Measurements from ENCODE around the gene CARD6.
"Not testable (repeated sequence)": the region's sequence is repeated elsewhere in the genome, so short reads cannot be mapped to it uniquely, and the experiment has no call there.

CARD6 gene

DNA sequence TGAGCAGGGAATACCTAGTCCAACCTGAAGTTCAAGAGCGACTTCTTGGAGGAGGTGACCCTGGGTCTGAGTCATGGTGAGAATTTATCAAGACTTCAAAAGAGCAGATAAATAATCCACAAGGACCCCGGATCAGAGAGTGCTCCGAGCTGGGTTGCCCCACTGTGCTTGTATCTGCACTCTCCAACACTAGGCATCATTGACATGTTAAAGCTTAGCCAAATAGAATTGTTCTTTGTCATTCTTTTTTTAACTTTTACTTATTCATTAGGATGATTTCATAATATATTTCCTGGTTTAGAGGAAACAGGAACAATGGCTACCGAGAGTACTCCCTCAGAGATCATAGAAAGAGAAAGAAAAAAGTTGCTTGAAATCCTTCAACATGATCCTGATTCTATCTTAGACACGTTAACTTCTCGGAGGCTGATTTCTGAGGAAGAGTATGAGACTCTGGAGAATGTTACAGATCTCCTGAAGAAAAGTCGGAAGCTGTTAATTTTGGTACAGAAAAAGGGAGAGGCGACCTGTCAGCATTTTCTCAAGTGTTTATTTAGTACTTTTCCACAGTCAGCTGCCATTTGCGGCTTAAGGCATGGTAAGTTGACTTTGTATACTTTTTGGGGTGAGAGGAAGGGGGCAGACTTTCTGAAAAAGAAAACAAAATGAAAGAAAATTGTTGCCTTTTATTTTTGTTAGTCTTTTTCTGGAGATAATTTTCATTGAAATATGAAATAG lies at the start of gene CARD6:
Gene CARD6, plus strand, starts transcription at position 300 of the 738 bp plus-strand sequence. Its CDS starts 16 bp downstream, at position 316.
- DNase-seq = no peak

GRCh38 chr5:40791715-40792139 lies 49.4 kb upstream of the CARD6 start:
- no peak for DNase-seq

GRCh38 chr5:40792691-40793090 lies 48.5 kb upstream of the CARD6 start:
- DNase-seq = not testable (repeated sequence)

DNA sequence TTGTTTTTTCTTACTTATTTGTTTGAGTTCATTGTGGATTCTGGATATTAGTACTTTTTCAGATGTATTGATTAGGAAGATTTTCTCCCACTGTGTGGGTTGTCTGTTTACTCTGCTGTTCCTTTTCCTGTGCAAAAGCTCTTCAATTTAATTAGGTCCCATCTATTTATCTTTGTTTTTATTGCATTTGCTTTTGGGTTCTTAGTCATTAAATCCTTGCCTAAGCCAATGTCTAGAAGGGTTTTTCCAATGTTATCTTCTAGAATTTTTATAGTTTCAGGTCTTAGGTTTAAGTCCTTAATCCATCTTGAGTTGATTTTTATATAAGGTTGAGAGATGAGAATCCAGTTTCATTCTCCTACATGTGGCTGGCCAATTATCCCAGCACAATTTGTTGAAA lies 46.8 kb upstream of the CARD6 start:
- not testable (repeated sequence) for DNase-seq

DNA sequence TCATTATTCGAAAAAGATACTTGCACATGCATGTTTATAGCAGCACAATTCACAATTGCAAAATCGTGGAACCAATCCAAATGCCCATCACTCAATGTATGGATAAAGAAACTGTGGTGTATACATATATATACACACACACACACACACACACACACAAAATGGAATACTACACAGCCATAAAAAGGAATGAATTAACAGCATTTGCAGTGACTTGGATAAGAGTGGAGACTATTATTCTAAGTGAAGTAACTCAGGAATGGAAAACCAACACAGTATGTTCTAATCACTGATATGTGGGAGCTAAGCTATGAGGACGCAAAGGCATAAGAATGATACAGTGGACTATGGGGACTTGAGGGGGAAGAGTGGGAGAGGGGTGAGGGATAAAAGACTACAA lies 46.3 kb upstream of the CARD6 start:
- not testable (repeated sequence) for DNase-seq

DNA sequence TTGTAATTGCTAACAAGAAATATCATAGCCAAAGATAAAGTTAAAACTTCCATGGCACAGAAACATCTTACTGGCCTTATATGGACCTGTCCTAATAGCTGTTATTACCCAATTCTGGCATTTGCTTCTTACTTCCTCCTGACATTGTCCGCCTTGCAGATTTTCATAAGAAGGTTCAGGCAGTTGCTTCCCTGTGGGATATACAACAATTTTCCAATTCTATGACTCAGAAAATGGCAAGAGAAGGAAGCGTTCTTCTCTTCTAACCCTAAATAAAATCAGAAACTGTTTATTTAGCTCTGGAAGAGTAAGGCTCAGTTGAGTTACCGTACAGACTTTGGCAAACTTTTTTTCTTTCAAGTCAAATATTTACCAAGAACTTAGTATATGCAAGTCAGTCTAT lies 44.7 kb upstream of the CARD6 start:
- no peak for DNase-seq

DNA sequence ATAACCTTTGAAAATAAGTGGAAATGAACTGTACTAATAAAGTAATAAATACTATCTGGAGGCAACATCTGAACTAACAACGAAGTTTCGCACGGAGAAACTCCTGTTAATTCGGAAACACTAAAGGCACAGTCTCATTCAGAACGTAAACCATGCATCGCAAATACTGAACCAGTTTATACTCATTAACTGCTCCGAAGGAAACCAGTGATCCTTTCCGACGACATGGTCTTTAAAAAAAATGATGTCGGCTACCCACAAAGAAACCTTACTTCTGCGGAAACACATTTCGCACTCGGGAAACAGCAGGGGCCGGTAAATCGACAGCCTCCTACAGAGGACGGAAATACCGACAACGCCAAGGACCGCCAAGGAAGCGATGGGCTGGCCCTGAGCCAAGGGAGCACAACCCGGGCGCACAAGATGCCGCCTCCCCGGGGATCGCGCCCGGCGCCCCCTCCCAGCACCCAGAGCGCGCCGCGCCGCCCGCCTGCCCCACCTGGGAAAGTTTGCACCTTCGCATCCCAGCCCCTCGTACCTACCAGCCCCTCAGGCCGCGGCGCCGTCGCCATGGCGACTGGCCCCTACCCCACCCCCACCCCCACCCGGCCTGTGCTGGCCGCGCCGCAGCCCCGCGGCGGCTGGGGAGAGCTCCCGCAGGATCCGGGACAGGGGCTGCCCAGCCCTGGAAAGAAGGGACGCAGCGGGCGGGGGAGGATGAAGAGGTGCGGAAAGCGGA lies 43.7 kb upstream of the CARD6 start:
- peak; percentile 93 for DNase-seq

DNA sequence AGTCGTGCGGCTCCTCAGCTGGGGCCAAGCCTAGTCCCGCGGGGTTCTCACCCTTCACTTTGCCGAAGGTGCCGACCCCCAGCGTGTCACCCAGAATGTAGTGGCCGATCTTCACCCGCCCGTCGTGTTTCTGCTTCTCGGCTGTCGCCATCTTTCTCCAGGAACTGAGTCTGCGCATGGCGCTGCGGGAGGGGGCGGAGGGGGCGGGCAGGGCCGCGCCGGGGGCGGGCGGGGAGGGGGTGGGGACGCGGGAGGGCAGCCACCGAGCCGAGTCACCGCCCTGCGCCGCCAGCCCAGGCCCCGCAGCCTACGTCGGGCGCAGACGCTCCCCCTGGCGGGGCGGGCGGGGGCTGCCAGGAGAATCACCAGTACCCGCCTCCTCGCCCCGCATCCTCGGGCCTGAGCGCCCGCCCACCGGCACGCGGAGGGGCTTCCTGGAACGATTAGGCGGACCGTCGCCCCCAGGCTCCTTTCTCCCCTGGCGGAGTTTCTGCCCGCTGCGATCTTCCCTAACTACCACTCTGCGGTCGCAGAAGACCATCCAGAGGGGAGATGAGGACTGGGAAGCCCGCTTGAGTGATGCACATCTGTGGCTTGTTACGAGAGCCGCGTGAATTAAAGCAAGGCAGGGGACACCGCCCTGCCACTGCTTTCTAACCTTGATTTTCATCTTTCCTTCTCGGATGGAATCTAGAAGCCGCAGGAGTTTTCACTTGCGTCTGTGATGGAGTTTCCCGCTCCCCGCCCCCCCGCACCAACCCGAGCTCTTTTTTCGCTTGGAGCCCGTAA lies 43.0 kb upstream of the CARD6 start, which contains the start of gene PRKAA1:
Gene PRKAA1, minus strand, starts transcription at position 363 of the 789 bp plus-strand sequence. Its CDS starts 185 bp downstream, at position 178.
- peak; percentile 94 for DNase-seq

GRCh38 chr5:40798801-40799210 lies 42.4 kb upstream of the CARD6 start:
- DNase-seq = no peak

GRCh38 chr5:40799258-40799657 lies 41.9 kb upstream of the CARD6 start:
- DNase-seq = no peak

DNA sequence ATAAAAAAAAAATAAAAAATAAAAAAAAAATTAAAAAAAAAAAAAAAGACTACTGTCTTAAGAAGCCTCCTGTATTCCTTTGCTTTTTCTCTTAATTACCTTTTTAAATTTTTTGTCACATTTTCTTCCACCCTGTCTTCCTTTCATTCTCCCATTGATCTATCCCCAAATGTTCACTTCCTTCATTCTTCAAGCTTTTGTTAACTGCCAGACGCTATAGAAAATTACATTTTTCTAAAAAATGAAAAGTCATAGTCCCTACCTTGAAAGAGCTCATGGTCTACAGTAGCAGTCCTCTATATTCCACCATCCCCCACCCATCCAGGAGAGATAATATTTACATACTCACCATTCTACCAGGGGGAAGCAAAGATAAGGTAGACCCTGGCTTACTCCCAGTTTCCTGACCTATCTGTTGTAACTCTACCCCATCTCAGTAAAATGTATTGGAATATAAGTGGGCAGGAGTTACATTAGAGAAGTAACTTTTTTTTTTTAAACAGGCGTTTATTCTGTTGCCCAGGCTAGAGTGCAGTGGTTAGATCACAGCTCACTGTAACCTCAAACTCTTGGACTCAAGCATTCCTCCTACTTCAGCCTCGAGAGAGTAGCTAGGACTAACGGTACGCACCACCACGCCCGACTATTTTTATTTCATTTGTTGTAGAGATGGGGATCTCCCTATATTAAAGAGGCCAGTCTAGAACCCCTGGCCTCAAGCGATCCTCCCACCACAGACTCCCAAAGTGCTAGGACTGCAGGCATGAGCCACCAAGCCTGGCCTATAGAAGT lies 39.2 kb upstream of the CARD6 start:
- no peak for DNase-seq

DNA sequence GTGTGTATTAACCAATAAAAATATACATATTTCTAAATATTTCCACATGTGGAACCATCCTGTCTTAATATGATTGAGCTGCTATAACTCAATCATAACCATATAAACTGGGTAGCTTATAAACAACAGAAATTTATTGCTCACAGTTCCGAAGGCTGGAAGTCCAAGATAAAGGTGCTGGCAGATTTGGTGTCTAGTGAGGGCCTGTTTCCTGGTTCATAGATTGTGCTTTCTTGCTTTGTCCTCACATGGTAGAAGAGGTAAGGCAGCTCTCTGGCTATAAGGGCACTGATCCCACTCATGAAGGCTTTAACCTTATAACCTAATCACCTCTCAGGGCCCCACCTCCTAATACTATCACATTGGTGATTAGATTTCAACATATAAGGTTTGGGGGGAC lies 29.0 kb upstream of the CARD6 start:
- no peak for DNase-seq

GRCh38 chr5:40813698-40814281 lies 27.4 kb upstream of the CARD6 start:
- DNase-seq = no peak

DNA sequence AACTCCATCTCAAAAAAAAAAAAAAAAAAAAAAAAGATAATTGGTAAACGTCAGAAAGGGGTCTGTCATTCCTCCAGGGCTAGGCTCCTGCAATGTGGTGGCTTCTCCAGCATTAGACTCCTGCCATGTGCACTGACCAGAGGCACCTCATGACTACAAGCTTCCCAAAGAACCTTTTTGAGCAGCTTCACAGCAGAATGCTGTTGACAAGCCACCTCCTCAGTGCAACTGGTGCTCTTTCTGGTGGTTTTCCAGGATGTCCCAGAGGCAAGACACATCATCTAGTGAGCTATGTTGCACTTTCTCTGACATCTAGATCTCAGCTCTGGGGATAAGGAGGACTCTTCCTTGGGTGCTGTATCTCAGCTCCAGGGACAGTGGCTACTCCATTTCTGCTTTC lies 17.7 kb upstream of the CARD6 start:
- no peak for DNase-seq

- not testable (repeated sequence) for DNase-seq
These were observed 15.6 kb upstream of the CARD6 start for GRCh38 chr5:40825461-40826043.

GRCh38 chr5:40826489-40827187 lies 14.5 kb upstream of the CARD6 start:
- DNase-seq = no peak

DNA sequence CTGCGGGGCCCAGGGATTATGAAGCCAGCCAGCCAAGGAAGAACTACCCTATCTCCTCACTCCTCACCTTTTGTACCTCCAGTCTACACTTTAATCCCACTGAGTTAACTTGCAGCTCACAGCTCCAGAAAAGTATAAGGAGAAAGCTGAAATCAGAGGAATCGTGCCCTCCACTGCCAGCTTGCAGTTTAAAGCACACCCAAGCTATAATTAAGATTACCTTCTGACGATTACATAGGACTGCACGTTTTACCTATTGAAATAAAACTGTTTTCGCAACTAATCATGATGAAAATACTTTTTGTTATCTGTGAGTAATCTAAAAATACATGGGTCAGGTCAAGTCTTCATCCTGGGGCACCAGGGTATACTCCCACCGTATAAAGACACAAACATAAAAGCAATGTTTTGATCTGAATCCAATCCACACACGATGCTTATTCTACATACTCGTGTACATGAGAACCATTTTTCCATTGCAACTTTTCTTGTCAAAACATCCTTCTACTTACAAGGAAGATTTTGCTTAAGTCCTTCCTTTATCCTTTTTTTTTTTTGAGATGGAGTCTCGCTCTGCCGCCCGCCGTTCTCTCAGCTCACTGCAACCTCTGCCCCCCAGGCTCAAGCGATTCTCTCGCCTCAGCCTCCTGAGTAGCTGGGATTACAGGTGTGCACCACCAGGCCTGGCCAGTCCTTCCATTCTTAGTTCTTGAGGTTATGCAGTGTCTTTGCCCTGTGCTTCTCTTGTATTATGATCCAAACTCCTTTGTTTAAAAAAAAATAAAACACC lies 13.8 kb upstream of the CARD6 start:
- no peak for DNase-seq

GRCh38 chr5:40828021-40828631 lies 13.0 kb upstream of the CARD6 start:
- no peak for DNase-seq

Data from NCI-H69 (cell line).